Calu3 (cell line): ENCODE results near the gene CAPS. TPM values are rescaled to one million over a fixed set of nuclear protein-coding genes. Genes with fewer than 3 reads are reported as not detected.

Source experiments
- BruUV-seq: library from RNA; stranded (reverse); fragments of 400-500 nt; replicated peaks from 2 replicates; lab custom pipeline; 2021; lab: Mats Ljungman, UMichigan
- CTCF ChIA-PET: fragments of 300-600 bp; sonication (Branson Sonifier 250); formaldehyde crosslinking; loops from one replicate; lab custom pipeline; 2022; ENCODE audit warnings: antibody characterized with exemption; lab: Charles Lee
- DNase-seq: peaks from one replicate; pipeline ENCODE4 v3.0.0; 2022
- H3K27ac Mint-ChIP-seq: one replicate; pipeline ENCODE4 v1.8.0; 2022; ENCODE audit warnings: mixed read lengths; ENCODE audit not compliant: unreplicated experiment
- H3K27me3 Mint-ChIP-seq: one replicate; pipeline ENCODE4 v1.8.0; 2022; ENCODE audit warnings: mixed read lengths; ENCODE audit not compliant: unreplicated experiment
- H3K36me3 Mint-ChIP-seq: one replicate; pipeline ENCODE4 v1.8.0; 2022; ENCODE audit warnings: mild to moderate bottlenecking, moderate library complexity, mixed read lengths; ENCODE audit not compliant: insufficient read depth, unreplicated experiment
- H3K4me1 Mint-ChIP-seq: one replicate; pipeline ENCODE4 v1.8.0; 2022; ENCODE audit warnings: mild to moderate bottlenecking, low read depth, mixed read lengths; ENCODE audit not compliant: unreplicated experiment
- H3K4me3 Mint-ChIP-seq: one replicate; pipeline ENCODE4 v1.8.0; 2022; ENCODE audit warnings: mild to moderate bottlenecking, low read depth, moderate library complexity, mixed read lengths; ENCODE audit not compliant: unreplicated experiment
- H3K9me3 Mint-ChIP-seq: one replicate; pipeline ENCODE4 v1.8.0; 2022; ENCODE audit warnings: low read depth, mixed read lengths; ENCODE audit not compliant: unreplicated experiment
- intact Hi-C: fragments of 100-400 bp; cut with micrococcal nuclease; formaldehyde crosslinking; loops from one replicate; pipeline ENCODE4 v1.10.0; 2022; ENCODE audit not compliant: unreplicated experiment
- total RNA-seq: library from RNA; stranded (reverse); gene quantifications from 2 replicates; pipeline ENCODE4 v1.2.3, GENCODE V29; 2022
- TF ChIP-seq, protein P1 (sequence below): fragments of 200-600 bp; IDR thresholded peaks from one replicate; pipeline ENCODE4 v1.8.0; 2022; ENCODE audit warnings: antibody characterized with exemption; ENCODE audit not compliant: unreplicated experiment

CAPS gene
- total RNA-seq, 1 experiment from 2014 or later = 39.9 TPM

DNA sequence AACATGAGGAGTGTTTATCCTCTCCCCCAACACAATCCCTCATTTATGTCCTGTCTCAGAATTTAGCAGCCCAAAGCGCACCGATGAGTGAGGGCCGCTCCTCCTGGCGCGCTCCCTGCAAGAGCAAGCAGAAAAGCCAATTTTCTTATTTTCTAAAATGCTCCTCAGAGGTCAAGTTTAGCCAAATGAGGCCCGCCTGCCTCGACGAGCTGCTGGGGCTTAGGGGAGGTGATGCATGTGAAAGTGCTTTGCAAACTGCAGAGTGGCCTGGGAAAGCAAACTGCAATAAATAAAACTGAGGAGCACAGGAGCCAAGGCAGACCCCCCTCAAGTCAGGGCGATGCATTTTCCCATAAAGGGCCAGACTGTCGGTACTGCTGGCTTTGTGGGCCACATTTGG is 29.0 kb downstream of the CAPS start:
- Mint-ChIP-seq H3K36me3 (peaks cover 11% of the 10 kb centered on the region), H3K4me1 (no peaks in the 10 kb centered on the region), H3K4me3 (no peak overlapping the region), H3K27ac (no peak overlapping the region), H3K9me3 (no peaks in the 10 kb centered on the region), H3K27me3 (no peaks in the 10 kb centered on the region)
- BruUV-seq = no TSS peak
- CTCF ChIA-PET = interaction anchor here (0.7 kb wide), 1 partner anchor 33 kb away, joined by 4 read pairs; no protein-coding TSS in a partner anchor
- intact Hi-C loops = no loop called here
- DNase-seq = no peak
- TF ChIP-seq, protein P1, sequence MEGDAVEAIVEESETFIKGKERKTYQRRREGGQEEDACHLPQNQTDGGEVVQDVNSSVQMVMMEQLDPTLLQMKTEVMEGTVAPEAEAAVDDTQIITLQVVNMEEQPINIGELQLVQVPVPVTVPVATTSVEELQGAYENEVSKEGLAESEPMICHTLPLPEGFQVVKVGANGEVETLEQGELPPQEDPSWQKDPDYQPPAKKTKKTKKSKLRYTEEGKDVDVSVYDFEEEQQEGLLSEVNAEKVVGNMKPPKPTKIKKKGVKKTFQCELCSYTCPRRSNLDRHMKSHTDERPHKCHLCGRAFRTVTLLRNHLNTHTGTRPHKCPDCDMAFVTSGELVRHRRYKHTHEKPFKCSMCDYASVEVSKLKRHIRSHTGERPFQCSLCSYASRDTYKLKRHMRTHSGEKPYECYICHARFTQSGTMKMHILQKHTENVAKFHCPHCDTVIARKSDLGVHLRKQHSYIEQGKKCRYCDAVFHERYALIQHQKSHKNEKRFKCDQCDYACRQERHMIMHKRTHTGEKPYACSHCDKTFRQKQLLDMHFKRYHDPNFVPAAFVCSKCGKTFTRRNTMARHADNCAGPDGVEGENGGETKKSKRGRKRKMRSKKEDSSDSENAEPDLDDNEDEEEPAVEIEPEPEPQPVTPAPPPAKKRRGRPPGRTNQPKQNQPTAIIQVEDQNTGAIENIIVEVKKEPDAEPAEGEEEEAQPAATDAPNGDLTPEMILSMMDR = no peak

DNA sequence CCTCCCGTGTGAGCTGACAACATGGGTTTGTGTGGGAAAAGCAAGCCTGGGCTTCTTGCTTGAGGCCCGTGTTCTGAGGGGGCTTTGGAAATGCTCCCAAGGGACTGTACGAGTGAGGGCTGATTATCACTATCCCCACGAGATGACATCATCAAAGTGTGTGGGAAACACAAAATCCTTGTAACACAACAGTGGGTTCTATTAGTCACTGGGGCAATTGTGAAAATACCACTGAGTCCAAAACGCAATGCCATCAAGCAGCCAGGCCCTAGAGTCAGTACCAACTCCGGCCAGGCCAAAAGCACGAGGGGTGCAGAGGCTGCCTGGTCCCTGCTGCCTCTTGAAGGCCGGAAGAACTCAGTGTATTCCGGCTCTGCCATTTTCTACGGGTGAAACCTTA is 29.6 kb downstream of the CAPS start:
- TF ChIP-seq, protein P1 = no peak
- CTCF ChIA-PET = no interaction called here
- H3K27ac Mint-ChIP-seq = no peak overlapping the region
- H3K4me3 Mint-ChIP-seq = no peak overlapping the region
- no peak for DNase-seq
- peaks cover 5% of the 10 kb centered on the region for H3K36me3 Mint-ChIP-seq
- H3K4me1 Mint-ChIP-seq = no peaks in the 10 kb centered on the region
- H3K9me3 Mint-ChIP-seq = no peaks in the 10 kb centered on the region
- intact Hi-C loops = no loop called here
- no TSS peak for BruUV-seq
- H3K27me3 Mint-ChIP-seq = no peaks in the 10 kb centered on the region

DNA sequence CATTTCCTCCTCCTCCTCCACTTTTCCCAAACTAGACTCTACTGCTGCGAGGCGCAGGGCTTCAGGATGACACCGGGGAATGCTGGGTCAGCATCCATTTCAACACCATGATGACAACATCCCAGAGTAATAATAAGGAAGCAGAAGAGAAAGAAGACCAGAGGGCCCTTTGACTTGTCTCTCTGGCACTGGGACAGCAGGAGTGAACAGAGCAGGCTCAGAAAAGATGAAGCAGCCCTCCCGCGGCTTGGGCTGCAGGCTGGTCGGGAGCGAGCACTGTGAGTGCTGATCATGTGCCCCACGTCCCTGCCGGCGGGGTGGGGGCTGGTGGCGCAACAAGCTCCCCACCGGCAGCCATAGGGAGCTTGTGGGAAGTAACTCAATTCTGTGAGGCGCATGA is 33.4 kb downstream of the CAPS start:
- intact Hi-C loops = no loop called here
- TF ChIP-seq, protein P1 = no peak
- CTCF ChIA-PET = interaction anchor here (0.5 kb wide), 1 partner anchor 260 kb away, joined by 11 read pairs; no protein-coding TSS in a partner anchor
- no peak for DNase-seq
- Mint-ChIP-seq H3K27ac (no peak overlapping the region), H3K27me3 (no peaks in the 10 kb centered on the region), H3K36me3 (peaks cover 13% of the 10 kb centered on the region), H3K4me3 (no peak overlapping the region), H3K4me1 (no peaks in the 10 kb centered on the region), H3K9me3 (no peaks in the 10 kb centered on the region)
- no TSS peak for BruUV-seq

DNA sequence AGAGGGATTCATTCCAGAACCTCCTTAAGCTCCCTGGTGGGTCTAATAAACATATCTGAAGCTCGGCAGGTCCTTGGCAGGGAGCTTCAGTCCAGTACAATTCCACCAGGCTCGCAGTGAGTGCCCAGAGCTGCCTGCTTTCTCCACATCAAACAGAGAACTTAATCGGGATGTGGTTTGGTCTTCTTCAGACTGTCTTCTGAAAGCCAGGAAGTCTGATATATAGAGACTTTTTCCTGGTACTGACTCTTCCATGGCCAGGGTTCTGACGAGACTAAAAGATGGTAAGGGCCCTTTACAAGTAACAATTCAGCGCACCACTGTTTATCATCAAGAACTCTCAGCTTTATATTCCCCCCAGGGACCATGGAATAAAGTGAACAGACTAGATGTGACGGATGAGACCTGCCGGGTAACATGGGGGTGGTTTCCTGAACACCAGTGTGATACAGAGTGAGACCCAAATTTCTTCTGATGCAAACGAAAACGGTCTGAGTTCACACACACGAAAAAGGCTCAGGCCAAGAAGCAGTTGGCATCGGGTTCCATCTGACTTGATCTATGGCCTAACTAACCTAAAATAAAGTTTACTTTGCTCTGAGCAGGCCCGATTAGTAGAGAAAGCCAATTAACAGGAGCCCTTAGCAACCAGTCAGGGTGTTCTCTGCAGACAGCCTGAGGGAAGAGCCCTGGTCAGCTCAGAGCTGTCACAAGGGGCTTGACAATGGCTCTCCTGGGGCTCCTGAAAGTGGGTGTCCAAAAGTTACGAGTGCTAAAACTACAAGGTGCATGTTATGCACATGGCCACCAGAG is 34.9 kb downstream of the CAPS start:
- Mint-ChIP-seq H3K27ac (no peak overlapping the region), H3K4me1 (peaks cover under 1% of the 10 kb centered on the region), H3K9me3 (no peaks in the 10 kb centered on the region), H3K27me3 (no peaks in the 10 kb centered on the region), H3K4me3 (no peak overlapping the region), H3K36me3 (peaks cover 16% of the 10 kb centered on the region)
- DNase-seq = no peak
- BruUV-seq = no TSS peak
- CTCF ChIA-PET = interaction anchor here (0.5 kb wide), 1 partner anchor 129 kb away, joined by 6 read pairs; no protein-coding TSS in a partner anchor
- intact Hi-C loops = no loop called here
- TF ChIP-seq, protein P1 = no peak
